ENCODE results near the gene RELCH. TPM values are rescaled to one million over a fixed set of nuclear protein-coding genes. Genes with fewer than 3 reads are reported as not detected.

RELCH gene
- total and polyA plus RNA-seq, 2 of the 13 experiments (the other 11 are each of a cell fraction or from before 2014, with no cell fraction given) = 5.6 to 31.7 TPM

- TF ChIP-seq ATF7 (IDR thresholded peaks at IDR 0.05) (no peak), ATF7 (CRISPR knock-in tag; IDR thresholded peaks at IDR 0.05) (no peak), ZBTB43 (CRISPR knock-in tag; conservative IDR thresholded peaks at IDR 0.05) (peak; percentile 69; the same call in 1 of the 2 replicates), CC2D1A (CRISPR knock-in tag; IDR thresholded peaks at IDR 0.05) (peak; percentile 69; the same call in 1 of the 2 replicates), ZNF660 (CRISPR knock-in tag; IDR thresholded peaks at IDR 0.05; ENCODE audit: borderline replicate concordance, low read depth) (0 out of 2 replicates have a peak, but pooled peaks have one; percentile 46), ZNF629 (CRISPR knock-in tag; conservative IDR thresholded peaks at IDR 0.05) (no peak), ATM (IDR thresholded peaks at IDR 0.05; ENCODE audit: borderline replicate concordance) (no peak), ZNF740 (CRISPR knock-in tag; IDR thresholded peaks at IDR 0.05) (no peak), ZBTB8A (CRISPR knock-in tag; IDR thresholded peaks at IDR 0.05; ENCODE audit: borderline replicate concordance, low read depth) (0 out of 2 replicates have a peak, but pooled peaks have one; percentile 48), ZNF773 (CRISPR knock-in tag; IDR thresholded peaks at IDR 0.05; ENCODE audit: borderline replicate concordance) (0 out of 2 replicates have a peak, but pooled peaks have one; percentile 49), KLF6 (CRISPR knock-in tag; IDR thresholded peaks at IDR 0.05) (peak; percentile 46), ZNF615 (CRISPR knock-in tag; IDR thresholded peaks at IDR 0.05; ENCODE audit: borderline replicate concordance) (no peak), MBD4 (IDR thresholded peaks at IDR 0.05; ENCODE audit: borderline replicate concordance, low read length) (no peak), NKX3-1 (CRISPR knock-in tag; IDR thresholded peaks at IDR 0.05) (no peak), SUZ12 (IDR thresholded peaks at IDR 0.05; ENCODE audit: low read depth, low read length) (no peak), CREB1 (IDR thresholded peaks at IDR 0.05) (no peak), CREB1 (CRISPR knock-in tag; IDR thresholded peaks at IDR 0.05) (no peak), ZNF326 (CRISPR knock-in tag; IDR thresholded peaks at IDR 0.05; ENCODE audit: borderline replicate concordance) (no peak), CBX2 (IDR thresholded peaks at IDR 0.05; ENCODE audit: low read depth, low read length) (peak; percentile 41; the same call in 1 of the 2 replicates), CBX2 (CRISPR knock-in tag; IDR thresholded peaks at IDR 0.05; ENCODE audit: low read depth) (no peak), JUND (CRISPR knock-in tag; IDR thresholded peaks at IDR 0.05) (0 out of 2 replicates have a peak, but pooled peaks have one; percentile 30), ZSCAN9 (CRISPR knock-in tag; IDR thresholded peaks at IDR 0.05; ENCODE audit: borderline replicate concordance) (peak; percentile 10; the same call in 1 of the 2 replicates), ZNF891 (CRISPR knock-in tag; IDR thresholded peaks at IDR 0.05) (no peak; the same call in 1 of the 2 replicates), CREM (IDR thresholded peaks at IDR 0.05) (peak; percentile 61), CREM (CRISPR knock-in tag; IDR thresholded peaks at IDR 0.05) (no peak), ATF1 (CRISPR knock-in tag; IDR thresholded peaks at IDR 0.05) (no peak)
- TF ChIP-seq, protein P1, sequence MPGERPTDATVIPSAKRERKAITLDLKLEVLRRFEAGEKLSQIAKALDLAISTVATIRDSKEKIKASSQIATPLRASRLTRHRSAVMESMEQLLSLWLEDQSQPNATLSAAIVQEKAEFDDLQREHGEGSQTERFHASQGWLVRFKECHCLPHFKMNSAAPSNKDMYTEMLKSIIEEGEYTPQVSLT (CRISPR knock-in tag; IDR thresholded peaks at IDR 0.05; ENCODE audit: borderline replicate concordance, low read depth) = no peak
- TF ChIP-seq, protein P2, sequence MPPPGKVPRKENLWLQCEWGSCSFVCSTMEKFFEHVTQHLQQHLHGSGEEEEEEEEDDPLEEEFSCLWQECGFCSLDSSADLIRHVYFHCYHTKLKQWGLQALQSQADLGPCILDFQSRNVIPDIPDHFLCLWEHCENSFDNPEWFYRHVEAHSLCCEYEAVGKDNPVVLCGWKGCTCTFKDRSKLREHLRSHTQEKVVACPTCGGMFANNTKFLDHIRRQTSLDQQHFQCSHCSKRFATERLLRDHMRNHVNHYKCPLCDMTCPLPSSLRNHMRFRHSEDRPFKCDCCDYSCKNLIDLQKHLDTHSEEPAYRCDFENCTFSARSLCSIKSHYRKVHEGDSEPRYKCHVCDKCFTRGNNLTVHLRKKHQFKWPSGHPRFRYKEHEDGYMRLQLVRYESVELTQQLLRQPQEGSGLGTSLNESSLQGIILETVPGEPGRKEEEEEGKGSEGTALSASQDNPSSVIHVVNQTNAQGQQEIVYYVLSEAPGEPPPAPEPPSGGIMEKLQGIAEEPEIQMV (CRISPR knock-in tag; IDR thresholded peaks at IDR 0.05; ENCODE audit: low read depth) = peak; percentile 92; the same call in 1 of the 2 replicates
Observed at GRCh38 chr18:62186774-62187542, at the start of gene RELCH, which contains the start of gene PIGN (continued).
